NT2/D1 (cell line): Measurements from ENCODE around the gene CFAP74.

Source experiments
- SUZ12 ChIP-seq: IDR thresholded peaks from 2 replicates; pipeline ENCODE4 v1.6.1; 2011; ENCODE audit not compliant: insufficient read length, insufficient read depth; ENCODE audit errors: extremely low read depth
- YY1 ChIP-seq: IDR thresholded peaks from 2 replicates; pipeline ENCODE4 v1.6.1; 2011; ENCODE audit not compliant: insufficient read length, insufficient read depth
- ZNF274 ChIP-seq: IDR thresholded peaks from 2 replicates; pipeline ENCODE4 v1.6.1; 2011; ENCODE audit warnings: mild to moderate bottlenecking, low read depth, low read length

DNA sequence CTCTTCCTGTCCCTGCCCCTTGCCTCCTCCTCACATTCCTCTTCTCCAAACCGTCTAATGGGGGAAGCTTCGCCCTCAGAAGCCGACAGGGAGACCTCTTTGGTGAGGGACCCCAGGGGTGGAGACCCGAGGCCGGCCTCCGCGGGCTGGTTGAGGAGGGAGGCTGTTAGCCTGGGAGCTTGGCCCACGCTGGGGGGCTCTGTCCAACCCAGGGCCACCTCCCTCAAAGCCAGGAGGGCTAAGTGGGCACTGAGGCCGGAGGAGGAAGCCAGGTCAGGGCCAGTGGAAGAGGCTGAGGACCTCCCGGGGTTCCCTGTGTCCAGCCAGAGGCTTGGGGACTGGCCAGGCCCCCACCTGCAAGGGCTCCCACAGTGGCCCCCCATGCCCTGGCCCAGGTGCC is 20.9 kb upstream of the CFAP74 start:
- TF ChIP-seq SUZ12 (no peak), ZNF274 (no peak), YY1 (no peak)
